Measurements from ENCODE around the gene PCSK7. TPM values are rescaled to one million over a fixed set of nuclear protein-coding genes. Genes with fewer than 3 reads are reported as not detected.

The PCSK7 gene
- total and polyA plus RNA-seq, 2 donors (not counting 3 experiments of a cell fraction or from before 2014, with no cell fraction given), result 40.8 to 72.7 TPM

DNA sequence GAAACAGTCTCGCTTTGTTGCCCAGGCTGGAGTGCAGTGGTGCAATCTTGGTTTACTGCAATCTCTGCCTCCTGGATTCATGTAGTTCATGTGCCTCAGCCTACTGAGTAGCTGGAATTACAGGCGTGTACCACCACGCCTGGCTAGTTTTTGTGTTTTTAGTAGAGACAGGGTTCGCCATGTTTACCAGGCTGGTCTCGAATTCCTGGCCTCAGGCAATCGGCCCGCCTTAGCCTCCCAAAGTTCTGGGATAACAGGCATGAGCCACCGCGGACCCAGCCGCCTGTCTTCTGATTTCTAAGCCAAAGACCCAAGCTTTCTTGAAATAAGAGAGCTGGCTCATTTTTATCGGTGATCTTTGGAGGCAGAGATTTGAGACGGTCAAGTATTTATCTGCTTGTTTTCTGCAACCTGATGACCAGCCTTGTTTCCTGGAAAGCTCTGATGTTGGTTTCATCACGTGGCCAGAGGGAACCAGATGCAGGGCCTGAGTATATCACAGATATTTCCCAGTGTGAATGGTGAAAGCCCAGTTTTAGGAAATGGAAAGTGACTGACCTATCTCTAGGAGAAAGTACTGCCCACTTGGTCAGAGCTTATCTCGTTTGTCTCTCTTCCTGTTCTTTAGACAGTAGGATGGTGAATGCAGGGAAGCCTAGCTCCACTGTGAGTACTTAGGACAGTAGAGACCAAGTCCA is 59.0 kb downstream of the PCSK7 start:
- DNase-seq (ENCODE audit: low read depth, low spot score) (peak; percentile 68), FAIRE-seq (peak; percentile 81)
- no TSS peak for BruUV-seq (replicated peaks)
- H3K79me2 ChIP-seq (ENCODE audit: control insufficient read depth, insufficient read depth, low read length), result no peaks in the 10 kb centered on the region
- H3K9me3 ChIP-seq (replicated peaks; ENCODE audit: control insufficient read depth, insufficient read depth, low read length), result no peaks in the 10 kb centered on the region
- no peaks in the 10 kb centered on the region for H3K9me1 ChIP-seq (replicated peaks; ENCODE audit: control insufficient read depth, extremely low read depth, insufficient read depth, low read length)
- no peaks in the 10 kb centered on the region for H3K27me3 ChIP-seq (ENCODE audit: control insufficient read depth in 2 of 2, insufficient read depth in 2 of 2, low read length in 2 of 2)
- intact Hi-C loops (cut with micrococcal nuclease), result no loop called here
- ChIA-PET CTCF (interaction anchor here (0.7 to 3.4 kb wide), 7 partner anchors 8 to 382 kb away, joined by 3 to 15 read pairs (median 8); partner anchors contain the start of genes APOA5 and PAFAH1B2), POLR2A (interaction anchor here (0.6 to 0.9 kb wide), 2 partner anchors 28 to 159 kb away, joined by 3 to 5 read pairs; no protein-coding TSS in a partner anchor)
- no peak overlapping the region for H3K27ac ChIP-seq (ENCODE audit: insufficient read depth, low read depth, low read length)
- H3K4me1 ChIP-seq (ENCODE audit: control insufficient read depth, extremely low read depth, insufficient read depth, low read length), result peaks cover 16% of the 10 kb centered on the region
- dilution Hi-C loops (cut with MboI; ENCODE audit: extremely low pct_ligation_motif_present, low sequenced_read_pairs), result no loop called here
- TF ChIP-seq, protein P1, sequence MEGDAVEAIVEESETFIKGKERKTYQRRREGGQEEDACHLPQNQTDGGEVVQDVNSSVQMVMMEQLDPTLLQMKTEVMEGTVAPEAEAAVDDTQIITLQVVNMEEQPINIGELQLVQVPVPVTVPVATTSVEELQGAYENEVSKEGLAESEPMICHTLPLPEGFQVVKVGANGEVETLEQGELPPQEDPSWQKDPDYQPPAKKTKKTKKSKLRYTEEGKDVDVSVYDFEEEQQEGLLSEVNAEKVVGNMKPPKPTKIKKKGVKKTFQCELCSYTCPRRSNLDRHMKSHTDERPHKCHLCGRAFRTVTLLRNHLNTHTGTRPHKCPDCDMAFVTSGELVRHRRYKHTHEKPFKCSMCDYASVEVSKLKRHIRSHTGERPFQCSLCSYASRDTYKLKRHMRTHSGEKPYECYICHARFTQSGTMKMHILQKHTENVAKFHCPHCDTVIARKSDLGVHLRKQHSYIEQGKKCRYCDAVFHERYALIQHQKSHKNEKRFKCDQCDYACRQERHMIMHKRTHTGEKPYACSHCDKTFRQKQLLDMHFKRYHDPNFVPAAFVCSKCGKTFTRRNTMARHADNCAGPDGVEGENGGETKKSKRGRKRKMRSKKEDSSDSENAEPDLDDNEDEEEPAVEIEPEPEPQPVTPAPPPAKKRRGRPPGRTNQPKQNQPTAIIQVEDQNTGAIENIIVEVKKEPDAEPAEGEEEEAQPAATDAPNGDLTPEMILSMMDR (IDR thresholded peaks at IDR 0.05; ENCODE audit: extremely low read depth in 1 of 2, insufficient read depth in 1 of 2, low read depth in 1 of 2, low read length in 2 of 2), result no peak
- no peak for TF ChIP-seq MYC (IDR thresholded peaks at IDR 0.05; ENCODE audit: low read depth, low read length)
- TF ChIP-seq, protein P2, sequence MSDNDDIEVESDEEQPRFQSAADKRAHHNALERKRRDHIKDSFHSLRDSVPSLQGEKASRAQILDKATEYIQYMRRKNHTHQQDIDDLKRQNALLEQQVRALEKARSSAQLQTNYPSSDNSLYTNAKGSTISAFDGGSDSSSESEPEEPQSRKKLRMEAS (IDR thresholded peaks at IDR 0.05; ENCODE audit: insufficient read depth, insufficient read length), result peak; percentile 35
- H4K20me1 ChIP-seq (replicated peaks; ENCODE audit: control insufficient read depth, extremely low read depth, insufficient read depth, low read length), result no peaks in the 10 kb centered on the region
- no peak overlapping the region for H3K4me2 ChIP-seq (ENCODE audit: insufficient read depth, low read length)
- H3K4me3 ChIP-seq (replicated peaks in 1 of 3; ENCODE audit: insufficient read depth in 1 of 3, low read depth in 1 of 3, low read length in 3 of 3), result no peak overlapping the region
- H3K36me3 ChIP-seq (ENCODE audit: control insufficient read depth in 2 of 2, extremely low read depth in 1 of 2, insufficient read depth in 2 of 2, low read length in 2 of 2), result peaks cover 4 to 8% of the 10 kb centered on the region in 2 experiments
- H3K9ac ChIP-seq (replicated peaks; ENCODE audit: extremely low read depth, insufficient read depth, low read length), result no peak overlapping the region
- H2AFZ ChIP-seq (ENCODE audit: low read depth, low read length), result no peak overlapping the region
